Stimulated activated CD4-positive, alpha-beta T cell treated with anti-CD3 and anti-CD28 coated beads, Interleukin-15, amount 100 ng/mL, for 24 hours (primary cell): ENCODE measurements around the gene TBC1D30.

Experiments used
- DNase-seq: peaks from one replicate; pipeline ENCODE4 v3.0.0-alpha.2; 2020

Gene TBC1D30

GRCh38 chr12:64875186-64875585, 50.7 kb downstream of the TBC1D30 start:
- DNase-seq = no peak

- no peak for DNase-seq
Measured at GRCh38 chr12:64876388-64877071, 52.1 kb downstream of the TBC1D30 start.

GRCh38 chr12:64877363-64878004, 53.0 kb downstream of the TBC1D30 start:
- DNase-seq = peak; percentile 35

DNA sequence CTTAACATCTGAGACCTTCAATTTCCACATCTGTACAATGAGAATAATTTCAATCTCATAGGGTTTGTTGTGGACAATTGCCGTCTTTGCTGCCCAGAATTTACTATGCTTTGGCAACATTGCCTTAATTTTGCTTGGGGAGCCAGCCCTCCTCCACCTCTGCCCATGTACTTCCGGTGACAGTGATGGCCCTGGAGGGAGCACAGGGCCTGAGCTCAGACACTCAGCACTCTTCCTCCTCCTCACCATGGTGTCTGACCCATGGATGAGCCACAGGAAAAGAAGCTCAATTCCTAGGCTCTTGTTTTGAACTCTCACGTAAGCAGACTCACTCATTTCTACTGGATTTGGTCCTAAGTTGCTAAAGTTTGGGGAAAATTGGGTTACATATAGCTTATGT, 58.2 kb downstream of the TBC1D30 start:
- DNase-seq = no peak

- DNase-seq = peak; percentile 13
Measured at GRCh38 chr12:64883264-64884163, 59.1 kb downstream of the TBC1D30 start.

- no peak for DNase-seq
Measured at GRCh38 chr12:64884164-64884542, 59.7 kb downstream of the TBC1D30 start.

DNA sequence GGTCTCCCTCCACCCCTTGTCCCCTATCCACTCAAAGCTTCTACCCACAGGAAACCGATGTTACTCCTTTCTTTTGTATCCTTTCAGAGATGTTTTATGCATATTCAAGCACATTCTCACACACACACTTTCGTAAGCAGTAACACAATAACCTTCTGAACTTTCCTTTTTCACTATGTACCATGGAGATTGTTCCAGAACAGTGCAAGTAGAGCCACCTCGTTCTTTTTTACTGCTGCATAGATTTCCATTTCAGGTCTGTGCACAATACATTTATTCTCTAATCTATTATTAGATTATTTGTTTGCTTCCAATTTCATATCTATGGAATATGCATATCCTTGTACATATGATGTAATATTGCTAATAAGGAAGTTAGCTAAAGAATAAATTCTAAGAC, 60.3 kb downstream of the TBC1D30 start:
- no peak for DNase-seq

- no peak for DNase-seq
Measured at GRCh38 chr12:64889434-64890216, 65.2 kb downstream of the TBC1D30 start.

DNA sequence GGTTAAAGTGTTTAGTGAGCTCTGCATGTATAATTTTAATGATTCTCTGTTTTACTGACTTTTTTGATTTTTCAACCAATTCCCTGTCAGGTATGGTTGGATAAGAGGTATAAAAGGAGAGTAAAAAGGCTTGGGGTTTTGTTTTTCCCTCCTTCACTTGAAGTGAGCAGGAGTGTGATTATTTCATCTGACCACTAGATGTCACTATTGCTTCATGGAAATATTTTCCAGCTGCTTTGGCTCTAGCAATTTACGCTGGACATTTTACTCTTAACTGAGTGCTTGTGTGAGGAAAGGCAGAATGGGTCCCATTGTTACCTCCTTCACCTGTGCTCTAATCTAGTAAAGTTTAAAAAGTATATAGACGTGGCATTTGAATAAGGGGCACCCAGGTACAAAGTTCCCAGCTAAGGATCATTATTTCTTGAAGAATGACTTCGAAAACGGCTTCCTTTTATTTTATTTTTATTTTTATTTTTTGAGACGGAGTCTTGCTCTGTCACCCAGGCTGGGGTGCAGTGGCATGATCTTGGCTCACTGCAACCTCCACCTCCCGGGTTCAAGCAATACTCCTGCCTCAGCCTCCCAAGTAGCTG, 66.5 kb downstream of the TBC1D30 start:
- DNase-seq = no peak

DNA sequence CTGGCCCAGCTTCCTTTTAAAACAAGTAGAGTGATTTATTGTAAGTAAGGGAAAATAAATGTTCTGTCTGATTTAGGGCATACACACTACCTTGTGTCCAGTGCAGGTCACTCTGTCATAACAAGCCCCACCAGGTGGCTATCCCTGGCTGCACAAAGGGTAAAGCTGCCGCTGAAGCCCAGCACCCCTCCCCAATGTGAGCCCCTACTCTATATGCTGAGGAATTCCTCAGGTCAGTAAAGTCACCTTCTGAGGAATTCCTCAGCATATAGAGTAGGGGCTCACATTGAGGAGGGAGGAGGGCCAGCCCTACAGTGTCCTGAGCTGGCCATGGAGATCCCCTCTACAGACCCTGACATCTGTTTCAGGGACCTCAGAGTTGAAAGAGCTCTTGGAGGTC, 67.2 kb downstream of the TBC1D30 start:
- no peak for DNase-seq

GRCh38 chr12:64892561-64892960, 68.1 kb downstream of the TBC1D30 start:
- no peak for DNase-seq

GRCh38 chr12:64893961-64894360, 69.5 kb downstream of the TBC1D30 start:
- no peak for DNase-seq

GRCh38 chr12:64894827-64895475, 70.5 kb downstream of the TBC1D30 start:
- no peak for DNase-seq

GRCh38 chr12:64895526-64895925, 71.1 kb downstream of the TBC1D30 start:
- no peak for DNase-seq

DNA sequence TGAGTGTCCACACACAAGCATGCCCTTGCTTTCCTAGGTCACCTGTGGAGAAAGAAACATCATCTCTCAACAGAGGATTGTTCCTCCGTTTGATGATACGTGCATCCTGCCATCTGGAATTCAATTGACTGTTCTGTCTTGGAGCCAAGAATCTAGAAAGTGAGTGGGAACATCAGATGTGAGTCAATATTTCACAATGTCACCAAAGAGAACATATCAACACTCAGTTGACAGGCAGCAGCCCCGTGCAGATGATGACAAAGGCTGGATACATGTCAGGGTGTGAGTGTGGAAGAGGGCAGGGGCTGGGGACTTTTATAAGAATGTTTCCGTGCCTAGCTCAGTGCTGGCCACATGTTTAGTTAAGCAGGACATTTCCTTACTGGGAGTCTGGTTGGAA, 76.1 kb downstream of the TBC1D30 start:
- DNase-seq = no peak

DNA sequence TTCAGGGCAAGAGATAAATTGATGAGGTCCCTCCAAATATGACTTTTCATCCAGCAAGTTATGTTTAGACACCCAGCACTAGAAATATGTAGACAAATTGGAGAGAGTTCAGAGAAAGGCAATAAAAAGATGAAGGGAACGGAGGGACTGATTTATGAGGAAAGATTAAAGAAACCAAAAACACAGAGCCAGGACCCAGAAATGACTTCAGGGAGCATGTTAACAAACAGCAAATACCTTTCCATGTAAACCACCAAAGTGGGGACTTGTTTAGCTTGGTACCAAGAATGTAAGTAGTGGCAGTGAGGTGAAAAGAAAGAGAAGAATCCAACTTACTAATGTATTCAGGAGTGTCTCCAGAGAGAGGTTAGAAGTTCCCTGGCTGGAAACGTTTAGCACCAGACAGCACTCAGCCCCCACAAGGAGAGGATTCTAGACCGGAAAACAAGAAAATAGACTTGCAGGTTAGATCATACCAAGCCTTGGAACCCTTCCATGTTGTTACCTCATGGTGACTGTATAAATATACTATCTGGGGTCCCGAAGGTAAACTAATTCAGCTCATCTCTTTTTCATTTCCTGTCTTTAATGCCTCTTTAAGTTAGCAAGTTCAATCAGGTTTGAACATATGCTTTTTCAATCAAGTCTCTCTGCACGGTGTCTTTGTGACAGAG, 79.2 kb downstream of the TBC1D30 start:
- DNase-seq = no peak

DNA sequence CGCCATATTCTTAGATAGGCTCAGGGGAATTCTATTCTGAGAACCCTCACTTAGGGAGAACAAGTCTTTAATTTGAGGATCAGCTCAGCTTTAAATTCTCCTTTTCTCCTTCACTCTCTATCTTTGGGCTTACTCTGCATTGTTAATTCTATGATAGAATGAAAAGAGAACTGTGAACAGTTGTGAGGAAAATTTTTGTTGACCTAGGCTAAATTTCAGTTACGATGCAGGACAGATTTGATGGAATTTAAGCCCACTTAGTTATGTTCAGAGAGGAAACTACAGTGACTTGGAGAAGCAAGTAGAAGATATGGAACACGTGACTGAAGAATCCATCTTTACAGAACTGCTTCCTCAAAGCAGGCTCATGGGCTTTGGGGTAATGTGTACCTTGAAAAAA, 82.7 kb downstream of the TBC1D30 start:
- DNase-seq = no peak

DNA sequence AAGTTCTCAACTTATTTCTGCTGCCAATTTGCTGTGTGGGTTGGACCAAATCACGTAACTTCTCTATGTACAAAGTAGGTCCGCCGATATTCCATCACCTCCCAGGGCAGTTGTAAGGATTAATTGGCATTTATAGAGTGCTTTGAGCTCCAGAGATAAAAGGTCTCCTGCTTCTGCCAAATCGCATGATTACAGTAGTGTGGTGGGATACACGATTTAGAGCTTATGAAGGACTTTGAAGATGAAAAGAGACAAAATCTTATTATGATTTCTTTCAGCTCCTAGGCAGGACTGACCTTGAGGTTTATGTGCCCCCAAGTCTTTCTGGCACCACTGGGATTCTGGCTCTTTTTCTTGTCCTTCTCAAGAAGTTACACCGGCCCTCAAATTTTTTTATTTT, 84.7 kb downstream of the TBC1D30 start:
- no peak for DNase-seq

DNA sequence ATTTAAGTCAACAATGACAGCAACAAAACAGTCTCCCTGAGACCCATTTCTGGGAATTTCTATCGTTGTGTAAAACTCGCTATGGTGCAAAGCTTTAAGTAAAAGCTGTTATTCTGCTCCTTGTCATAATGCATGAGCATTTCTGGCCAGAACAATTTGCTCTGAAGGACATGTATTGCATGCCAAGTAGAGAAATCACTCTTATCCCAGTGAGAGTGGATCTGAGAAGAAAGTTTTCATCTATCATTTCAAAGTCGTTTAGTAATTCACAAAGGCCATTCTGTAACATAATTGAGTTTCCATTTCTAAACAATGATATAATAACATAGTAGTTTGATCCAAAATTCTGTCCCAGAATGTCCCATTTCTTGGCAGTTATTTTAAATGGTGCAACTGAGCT, 86.6 kb downstream of the TBC1D30 start:
- no peak for DNase-seq

GRCh38 chr12:64911912-64912311, 87.5 kb downstream of the TBC1D30 start:
- DNase-seq = no peak

DNA sequence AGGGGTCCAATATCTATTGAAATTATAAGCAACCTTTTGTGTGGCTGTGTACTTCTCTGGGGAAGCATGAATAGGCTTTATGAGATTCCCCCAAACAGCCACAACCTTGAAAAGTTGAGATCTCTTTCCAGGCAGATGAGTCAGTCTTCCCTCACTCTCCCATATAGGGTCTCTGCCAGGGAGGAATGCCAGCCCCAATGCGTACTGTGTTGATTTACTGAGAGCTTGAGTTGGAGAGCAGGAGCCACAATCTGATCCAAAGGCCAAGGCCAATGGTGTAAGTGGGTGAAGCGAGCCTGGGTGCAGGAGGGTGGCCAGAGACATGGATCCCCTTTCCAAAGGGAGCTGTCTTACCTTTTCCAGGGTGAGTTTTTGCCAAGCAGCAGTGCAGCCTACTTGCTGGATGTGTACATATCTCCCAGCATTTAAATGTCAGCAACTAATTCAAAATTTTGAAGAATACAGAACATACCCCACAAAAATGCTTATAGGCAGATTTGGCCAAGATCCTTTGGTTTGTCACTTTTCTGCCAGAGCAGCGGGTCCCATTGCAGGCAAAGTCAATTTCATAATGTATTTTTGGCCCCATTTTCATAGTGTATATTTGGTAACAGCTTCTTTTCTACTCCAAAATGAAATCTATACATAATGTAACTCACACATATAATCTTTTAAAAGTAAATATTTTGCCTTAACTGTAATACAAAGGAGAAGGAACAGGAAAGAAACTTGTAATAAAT, 88.2 kb downstream of the TBC1D30 start:
- no peak for DNase-seq
